Uterus (tissue), 4 donors: ENCODE data around the gene FHIT. TPM values are rescaled to one million over a fixed set of nuclear protein-coding genes. Genes with fewer than 3 reads are reported as not detected.

Source experiments
- DNase-seq, 2 donors: peaks; one replicate each; pipeline ENCODE4 v3.0.0-alpha.2; 2019 to 2020
- H3K27ac ChIP-seq, 2 donors: fragments of 200-600 bp; sonication (generic); 1 replicate in 1 of 2; 2 replicates in 1 of 2; pipeline ENCODE4 v1.5.1; 2016 to 2018
- H3K27me3 ChIP-seq, 2 donors: fragments of 200-600 bp; sonication (generic); one replicate each; pipeline ENCODE4 v1.5.1; 2018 to 2019; ENCODE audit warnings: control low read depth in 1 of 2
- H3K36me3 ChIP-seq, 2 donors: fragments of 200-600 bp; sonication (generic); one replicate each; pipeline ENCODE4 v1.5.1; 2019; ENCODE audit warnings: control low read depth in 1 of 2
- H3K4me1 ChIP-seq, 2 donors: fragments of 200-600 bp; sonication (generic); one replicate each; pipeline ENCODE4 v1.5.1; 2018 to 2019; ENCODE audit warnings: control low read depth in 1 of 2
- H3K4me3 ChIP-seq, 2 donors: fragments of 200-600 bp; sonication (generic); 1 replicate in 1 of 2; 2 replicates in 1 of 2; pipeline ENCODE4 v1.5.1; 2018 to 2019; ENCODE audit warnings: mild to moderate bottlenecking in 1 of 2
- H3K9me3 ChIP-seq, 2 donors: fragments of 200-600 bp; sonication (generic); one replicate each; pipeline ENCODE4 v1.5.1; 2019; ENCODE audit warnings: control low read depth in 1 of 2
- CTCF ChIP-seq, 4 experiments: fragments of 200-600 bp in 2 of 4; fragments of 450-650 bp in 2 of 4; sonication (generic) in 2 of 4; IDR thresholded peaks; one replicate each; pipeline ENCODE4 v1.5.1; 2016 to 2019; ENCODE audit warnings: antibody characterized with exemption in 4 of 4, mild to moderate bottlenecking in 2 of 4, moderate library complexity in 1 of 4
- POLR2A ChIP-seq, 2 donors: fragments of 450-650 bp; IDR thresholded peaks; one replicate each; pipeline ENCODE4 v1.6.1; 2016; ENCODE audit warnings: antibody characterized with exemption in 2 of 2, mild to moderate bottlenecking in 1 of 2, moderate library complexity in 1 of 2
- intact Hi-C: fragments of 100-400 bp; cut with DNase I; formaldehyde crosslinking; loops from one replicate; pipeline ENCODE4 v1.15.1; 2023; ENCODE audit warnings: low total_unique reads
- total RNA-seq, 4 donors: library from RNA; depleted of rRNA in 3 of 4; stranded (reverse); fragments of >200 nt in 3 of 4; gene quantifications; one replicate each; pipeline versions ENCODE4 v1.1.0 to v1.2.4, GENCODE V29; 2014 to 2023
- donor health status: DM: yes; HTN: yes; CAD: no.

FHIT gene
- total RNA-seq, 4 donors from 2014 or later: 1.3 to 15.2 (median 7.3) TPM

- intact Hi-C loops: no loop called here
- H3K36me3 ChIP-seq: no peaks in the 10 kb centered on the region
- H3K27ac ChIP-seq: no peak overlapping the region
- TF ChIP-seq CTCF (IDR thresholded peaks at IDR 0.05): no peak
- TF ChIP-seq POLR2A (IDR thresholded peaks at IDR 0.05): no peak
- DNase-seq: no peak
- no peaks in the 10 kb centered on the region for H3K4me1 ChIP-seq
- H3K27me3 ChIP-seq: no peaks in the 10 kb centered on the region
- H3K4me3 ChIP-seq: no peak overlapping the region
- no peaks in the 10 kb centered on the region for H3K9me3 ChIP-seq
Measured at GRCh38 chr3:59749291-59749690, 1502.0 kb downstream of the FHIT start.

GRCh38 chr3:59746585-59746984, 1504.7 kb downstream of the FHIT start:
- no peak overlapping the region for H3K4me3 ChIP-seq
- H3K27ac ChIP-seq: no peak overlapping the region
- intact Hi-C loops: no loop called here
- DNase-seq: no peak
- no peaks in the 10 kb centered on the region for H3K9me3 ChIP-seq
- no peaks in the 10 kb centered on the region for H3K27me3 ChIP-seq
- TF ChIP-seq CTCF (IDR thresholded peaks at IDR 0.05): no peak
- no peak for TF ChIP-seq POLR2A (IDR thresholded peaks at IDR 0.05)
- no peaks in the 10 kb centered on the region for H3K4me1 ChIP-seq
- H3K36me3 ChIP-seq: no peaks in the 10 kb centered on the region

GRCh38 chr3:59737241-59737640, 1514.0 kb downstream of the FHIT start:
- TF ChIP-seq POLR2A (IDR thresholded peaks at IDR 0.05) (no peak), CTCF (IDR thresholded peaks at IDR 0.05) (no peak)
- H3K4me1 ChIP-seq: no peaks in the 10 kb centered on the region
- no peak overlapping the region for H3K27ac ChIP-seq
- no peaks in the 10 kb centered on the region for H3K27me3 ChIP-seq
- no peaks in the 10 kb centered on the region for H3K9me3 ChIP-seq
- no peak overlapping the region for H3K4me3 ChIP-seq
- no peaks in the 10 kb centered on the region for H3K36me3 ChIP-seq
- intact Hi-C loops: no loop called here
- DNase-seq: no peak

- TF ChIP-seq CTCF (IDR thresholded peaks at IDR 0.05) (no peak), POLR2A (IDR thresholded peaks at IDR 0.05) (no peak)
- Histone ChIP-seq H3K27ac (no peak overlapping the region), H3K36me3 (no peaks in the 10 kb centered on the region), H3K9me3 (no peaks in the 10 kb centered on the region), H3K4me3 (no peak overlapping the region), H3K4me1 (no peaks in the 10 kb centered on the region), H3K27me3 (no peaks in the 10 kb centered on the region)
- intact Hi-C loops: no loop called here
- DNase-seq: no peak
Measured at GRCh38 chr3:59734061-59734460, 1517.2 kb downstream of the FHIT start.

GRCh38 chr3:59733041-59733809, 1518.0 kb downstream of the FHIT start:
- TF ChIP-seq CTCF (IDR thresholded peaks at IDR 0.05) (no peak), POLR2A (IDR thresholded peaks at IDR 0.05) (no peak)
- no peak for DNase-seq
- H3K4me1 ChIP-seq: no peaks in the 10 kb centered on the region
- no peak overlapping the region for H3K27ac ChIP-seq
- no peaks in the 10 kb centered on the region for H3K36me3 ChIP-seq
- H3K9me3 ChIP-seq: no peaks in the 10 kb centered on the region
- H3K4me3 ChIP-seq: no peak overlapping the region
- intact Hi-C loops: no loop called here
- no peaks in the 10 kb centered on the region for H3K27me3 ChIP-seq
